Measurements from ENCODE around the gene SLC22A15.

GRCh38 chr1:115976062-115976920 is at the start of gene SLC22A15:
- TF ChIP-seq TAF1 (IDR thresholded peaks at IDR 0.05; ENCODE audit: borderline replicate concordance, insufficient read depth, low read length) (no peak), SIN3A (IDR thresholded peaks at IDR 0.05; ENCODE audit: borderline replicate concordance, insufficient read depth, low read length) (no peak)

Measured in PFSK-1 (cell line).